GM18951 (cell line): ENCODE measurements around the gene CFAP90.

Source experiments
- POLR2A ChIP-seq: IDR thresholded peaks from 4 replicates; pipeline ENCODE4 v1.6.1; 2011; ENCODE audit warnings: mild to moderate bottlenecking; ENCODE audit not compliant: insufficient read length, insufficient read depth; ENCODE audit errors: extremely low read depth
- in situ Hi-C: fragments of 300-500 bp; cut with MboI; formaldehyde crosslinking; loops from one replicate; pipeline ENCODE4 v1.12.0; 2022; ENCODE audit warnings: low sequenced_read_pairs, mixed read lengths, inconsistent platforms; ENCODE audit not compliant: unreplicated experiment

Gene CFAP90

DNA sequence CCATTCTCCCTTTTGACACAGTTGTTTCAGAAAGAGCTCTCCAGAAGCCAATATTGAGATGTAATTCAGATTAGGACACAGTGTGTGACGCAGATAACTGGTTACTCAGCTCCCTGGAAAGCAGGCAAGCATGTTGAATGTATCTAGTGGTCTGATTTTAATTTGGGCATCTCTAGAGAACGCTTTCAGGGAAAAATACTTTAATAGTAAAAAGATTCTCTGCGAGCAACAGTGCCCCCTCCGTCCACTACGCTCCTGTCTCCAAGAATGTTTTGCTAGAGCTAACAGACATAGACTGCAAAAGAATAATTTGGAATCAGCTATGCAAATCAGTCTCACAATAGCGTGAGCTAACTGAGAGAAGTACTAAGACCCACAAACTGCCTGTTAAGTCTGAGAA is 23.3 kb downstream of the CFAP90 start:
- no peak for TF ChIP-seq POLR2A
- in situ Hi-C loops, result no loop called here

DNA sequence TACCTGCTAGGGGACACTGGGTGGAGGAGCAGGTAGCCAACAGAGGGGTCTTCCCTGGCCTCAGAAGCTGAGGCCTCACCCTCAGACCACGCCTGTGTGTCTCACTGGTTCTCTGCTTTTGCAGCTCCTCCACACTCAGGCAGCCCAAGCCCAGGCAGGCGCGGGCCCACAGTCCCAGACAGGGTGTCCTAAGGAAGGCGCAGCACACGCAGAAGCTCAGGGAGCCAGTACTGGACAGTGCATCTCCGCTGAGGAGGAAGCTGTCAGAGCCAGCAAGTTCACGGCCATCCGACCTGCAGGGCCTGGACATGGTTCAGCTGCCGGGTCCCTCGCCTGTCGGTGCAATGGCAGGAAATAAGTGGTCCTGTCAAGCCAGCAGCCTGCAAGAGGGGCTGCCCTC is 25.3 kb downstream of the CFAP90 start:
- TF ChIP-seq POLR2A, result no peak
- in situ Hi-C loops, result no loop called here

GRCh38 chr5:7824995-7825394 is 25.9 kb downstream of the CFAP90 start:
- in situ Hi-C loops, result no loop called here

DNA sequence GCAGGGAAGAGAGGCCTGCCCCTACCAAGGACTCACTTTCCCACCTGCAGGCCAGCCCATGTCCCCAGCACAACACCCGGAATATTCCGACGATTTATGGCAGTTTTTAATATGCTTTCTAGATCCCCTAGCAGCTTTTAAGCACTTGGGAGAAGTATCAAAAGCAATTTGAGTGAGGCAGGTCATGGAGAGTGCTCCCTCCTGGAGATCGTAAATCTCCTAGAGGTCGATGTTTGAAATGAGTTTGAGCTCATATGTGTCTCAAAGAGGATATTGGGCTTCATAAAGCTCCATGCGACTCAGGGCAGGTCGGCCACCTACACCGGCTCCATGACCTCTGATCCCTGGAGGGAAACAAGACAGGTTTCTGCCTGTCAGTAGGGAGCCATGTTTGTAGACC is 27.3 kb downstream of the CFAP90 start:
- TF ChIP-seq POLR2A, result no peak
- in situ Hi-C loops, result no loop called here

More at GRCh38 chr5:7824995-7825394, 25.9 kb downstream of the CFAP90 start:
- TF ChIP-seq POLR2A, result no peak

GRCh38 chr5:7822449-7822848 is 28.5 kb downstream of the CFAP90 start:
- in situ Hi-C loops, result no loop called here
- TF ChIP-seq POLR2A, result no peak

DNA sequence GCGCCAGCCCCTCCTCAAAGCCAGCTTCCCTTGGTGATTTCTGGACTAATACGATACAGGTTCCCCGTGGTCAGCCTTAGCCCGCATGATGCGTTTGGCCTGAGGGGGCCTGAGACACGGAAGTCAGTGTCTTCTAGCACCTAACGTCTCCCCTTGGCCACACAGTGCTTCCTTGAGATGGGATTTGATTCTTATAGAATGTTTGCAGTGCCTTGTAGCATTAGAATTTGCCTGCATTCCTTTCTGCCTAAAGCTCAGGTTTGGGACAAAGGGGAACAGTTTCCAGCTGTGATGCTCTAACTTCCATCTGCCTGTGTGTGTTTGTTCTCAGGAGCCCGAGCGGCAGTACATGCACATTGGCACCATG is 34.4 kb downstream of the CFAP90 start:
- no peak for TF ChIP-seq POLR2A

GRCh38 chr5:7815892-7816534 is 34.9 kb downstream of the CFAP90 start:
- no peak for TF ChIP-seq POLR2A
- in situ Hi-C loops, result no loop called here

More for the DNA sequence above, 34.4 kb downstream of the CFAP90 start:
- in situ Hi-C loops, result no loop called here

GRCh38 chr5:7814816-7815215 is 36.1 kb downstream of the CFAP90 start:
- TF ChIP-seq POLR2A, result no peak
- in situ Hi-C loops, result no loop called here

DNA sequence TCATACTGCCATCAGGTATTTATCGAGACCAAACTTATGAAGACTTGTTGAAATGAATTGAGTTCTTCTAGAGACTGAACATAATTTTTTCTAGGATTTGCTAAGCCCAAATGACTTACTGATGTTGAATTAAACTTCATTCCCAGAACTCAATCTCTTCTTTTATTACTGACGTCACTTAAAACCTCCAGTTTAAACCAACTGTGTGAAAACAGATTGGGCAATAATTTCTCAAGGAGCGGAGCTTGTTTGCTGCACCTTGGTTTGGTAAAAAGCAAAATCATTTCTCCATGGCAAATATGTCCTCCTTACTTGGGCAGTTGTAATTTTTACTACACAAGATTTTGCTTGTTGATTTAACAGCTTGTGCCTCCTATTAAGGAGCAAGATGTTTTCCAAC is 37.4 kb downstream of the CFAP90 start:
- TF ChIP-seq POLR2A, result no peak
- in situ Hi-C loops, result no loop called here

GRCh38 chr5:7813007-7813406 is 37.9 kb downstream of the CFAP90 start:
- in situ Hi-C loops, result no loop called here
- no peak for TF ChIP-seq POLR2A

- in situ Hi-C loops, result no loop called here
- TF ChIP-seq POLR2A, result no peak
These were observed 39.2 kb downstream of the CFAP90 start for GRCh38 chr5:7811715-7812114.

DNA sequence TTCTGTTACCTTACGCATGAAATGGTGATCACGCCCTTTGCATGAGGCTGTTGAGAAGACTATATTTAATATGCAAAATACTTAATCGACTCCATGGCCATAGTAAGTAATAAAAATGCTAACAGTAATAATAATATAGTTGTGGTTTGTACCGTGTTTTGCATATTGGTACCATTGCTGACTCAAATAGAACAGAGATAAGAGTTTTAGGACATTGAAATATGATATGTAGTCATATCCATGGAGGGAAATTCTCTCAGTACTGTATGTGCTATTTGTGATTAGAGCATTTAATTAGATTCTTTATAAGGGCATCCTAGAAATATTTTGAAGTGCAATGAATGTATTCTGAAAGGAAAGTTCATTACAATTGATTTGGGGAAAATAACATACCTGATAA is 41.9 kb downstream of the CFAP90 start:
- in situ Hi-C loops, result no loop called here
- no peak for TF ChIP-seq POLR2A

DNA sequence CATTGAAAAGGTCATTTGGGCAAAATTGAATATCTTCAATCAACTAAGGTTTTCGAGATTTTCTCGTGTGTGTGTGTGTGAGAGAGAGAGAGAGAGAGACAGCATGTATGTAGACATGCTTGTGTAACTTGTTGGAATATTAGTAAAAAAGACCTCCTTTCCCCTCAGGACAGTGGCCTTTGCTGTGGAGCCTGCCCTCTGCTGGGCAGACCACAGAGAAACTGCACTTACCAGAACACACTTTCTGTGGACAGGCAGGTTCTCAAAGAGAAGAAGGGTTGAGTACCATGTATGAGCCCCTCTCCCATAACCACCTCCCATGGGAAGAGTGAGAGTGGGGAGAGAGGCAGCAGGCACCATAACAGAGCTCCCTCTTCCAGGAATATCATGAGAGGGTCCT is 45.6 kb downstream of the CFAP90 start:
- in situ Hi-C loops, result no loop called here

GRCh38 chr5:7803937-7804336 is 47.0 kb downstream of the CFAP90 start:
- TF ChIP-seq POLR2A, result no peak
- in situ Hi-C loops, result no loop called here

More for the DNA sequence above, 45.6 kb downstream of the CFAP90 start:
- no peak for TF ChIP-seq POLR2A

GRCh38 chr5:7802855-7803254 is 48.1 kb downstream of the CFAP90 start:
- TF ChIP-seq POLR2A, result no peak
- in situ Hi-C loops, result no loop called here
